NCI-H2081 (cell line): Measurements from ENCODE around the gene APOC3.
"Not testable (repeated sequence)": the region's sequence is repeated elsewhere in the genome, so short reads cannot be mapped to it uniquely, and the experiment has no call there.

Experiments used
- DNase-seq, 2 experiments: peaks; one replicate each; lab custom pipeline; 2025; lab: John Stamatoyannopoulos, UW

APOC3 gene

DNA sequence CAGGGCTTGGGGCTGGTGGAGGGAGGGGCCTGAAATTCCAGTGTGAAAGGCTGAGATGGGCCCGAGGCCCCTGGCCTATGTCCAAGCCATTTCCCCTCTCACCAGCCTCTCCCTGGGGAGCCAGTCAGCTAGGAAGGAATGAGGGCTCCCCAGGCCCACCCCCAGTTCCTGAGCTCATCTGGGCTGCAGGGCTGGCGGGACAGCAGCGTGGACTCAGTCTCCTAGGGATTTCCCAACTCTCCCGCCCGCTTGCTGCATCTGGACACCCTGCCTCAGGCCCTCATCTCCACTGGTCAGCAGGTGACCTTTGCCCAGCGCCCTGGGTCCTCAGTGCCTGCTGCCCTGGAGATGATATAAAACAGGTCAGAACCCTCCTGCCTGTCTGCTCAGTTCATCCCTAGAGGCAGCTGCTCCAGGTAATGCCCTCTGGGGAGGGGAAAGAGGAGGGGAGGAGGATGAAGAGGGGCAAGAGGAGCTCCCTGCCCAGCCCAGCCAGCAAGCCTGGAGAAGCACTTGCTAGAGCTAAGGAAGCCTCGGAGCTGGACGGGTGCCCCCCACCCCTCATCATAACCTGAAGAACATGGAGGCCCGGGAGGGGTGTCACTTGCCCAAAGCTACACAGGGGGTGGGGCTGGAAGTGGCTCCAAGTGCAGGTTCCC lies at the start of gene APOC3:
Gene APOC3 (plus strand): TSS at position 383 of the 659 bp plus-strand sequence. CDS start 676 bp downstream, outside the sequence.
- DNase-seq, result no peak

DNA sequence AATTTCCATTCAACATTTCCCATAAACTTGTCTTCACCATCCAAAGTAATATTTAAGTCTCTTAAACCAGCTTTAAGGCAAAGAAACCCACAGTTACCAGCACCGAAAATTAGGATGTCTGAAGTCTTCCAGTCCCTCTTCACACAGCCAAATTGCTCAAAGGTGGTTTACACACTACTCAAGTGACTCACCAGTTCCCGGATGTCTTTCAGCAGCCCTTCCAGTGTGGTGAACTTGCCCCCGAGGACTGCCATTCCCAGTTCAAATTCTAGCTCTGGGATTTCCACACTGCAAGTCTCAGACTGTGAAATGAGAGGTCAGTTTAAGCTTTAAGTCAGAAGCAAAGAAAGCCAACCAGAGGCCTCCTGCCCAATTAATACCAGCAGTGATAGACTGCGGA lies 47.0 kb upstream of the APOC3 start:
- no peak for DNase-seq

DNA sequence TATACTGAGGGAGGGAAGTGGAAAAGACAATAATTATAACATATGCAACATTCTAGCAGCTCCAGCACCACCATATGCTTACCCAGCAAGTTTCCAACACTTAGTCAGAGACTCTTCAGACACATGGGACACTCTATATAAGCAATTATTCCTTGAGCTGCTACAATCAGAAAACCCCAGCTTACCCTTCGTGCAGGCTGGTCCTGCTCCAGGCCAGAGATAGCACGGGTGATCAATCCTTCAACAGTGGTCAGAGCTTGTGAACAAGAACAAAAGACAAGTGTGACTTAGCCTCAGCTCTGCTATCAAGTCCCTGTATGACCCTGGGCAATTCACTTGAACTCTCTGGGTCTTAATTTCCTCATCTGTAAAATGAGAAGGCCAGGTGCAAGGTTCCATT lies 43.4 kb upstream of the APOC3 start:
- no peak for DNase-seq

- no peak for DNase-seq
Measured at GRCh38 chr11:116786966-116787365, 42.7 kb upstream of the APOC3 start.

- DNase-seq, result no peak
Measured at GRCh38 chr11:116787436-116787785, 42.3 kb upstream of the APOC3 start.

- DNase-seq, result peak; percentile 51 to 73
Measured at GRCh38 chr11:116787786-116788486, 41.8 kb upstream of the APOC3 start, which contains the start of gene ZPR1. Gene ZPR1, minus strand, starts transcription at chr11:116788023. Its CDS starts 33 bp downstream, at chr11:116787990.

- no peak for DNase-seq
Measured at GRCh38 chr11:116788534-116788933, 41.2 kb upstream of the APOC3 start.

- DNase-seq, result no peak
Measured at GRCh38 chr11:116788975-116789374, 40.7 kb upstream of the APOC3 start.

DNA sequence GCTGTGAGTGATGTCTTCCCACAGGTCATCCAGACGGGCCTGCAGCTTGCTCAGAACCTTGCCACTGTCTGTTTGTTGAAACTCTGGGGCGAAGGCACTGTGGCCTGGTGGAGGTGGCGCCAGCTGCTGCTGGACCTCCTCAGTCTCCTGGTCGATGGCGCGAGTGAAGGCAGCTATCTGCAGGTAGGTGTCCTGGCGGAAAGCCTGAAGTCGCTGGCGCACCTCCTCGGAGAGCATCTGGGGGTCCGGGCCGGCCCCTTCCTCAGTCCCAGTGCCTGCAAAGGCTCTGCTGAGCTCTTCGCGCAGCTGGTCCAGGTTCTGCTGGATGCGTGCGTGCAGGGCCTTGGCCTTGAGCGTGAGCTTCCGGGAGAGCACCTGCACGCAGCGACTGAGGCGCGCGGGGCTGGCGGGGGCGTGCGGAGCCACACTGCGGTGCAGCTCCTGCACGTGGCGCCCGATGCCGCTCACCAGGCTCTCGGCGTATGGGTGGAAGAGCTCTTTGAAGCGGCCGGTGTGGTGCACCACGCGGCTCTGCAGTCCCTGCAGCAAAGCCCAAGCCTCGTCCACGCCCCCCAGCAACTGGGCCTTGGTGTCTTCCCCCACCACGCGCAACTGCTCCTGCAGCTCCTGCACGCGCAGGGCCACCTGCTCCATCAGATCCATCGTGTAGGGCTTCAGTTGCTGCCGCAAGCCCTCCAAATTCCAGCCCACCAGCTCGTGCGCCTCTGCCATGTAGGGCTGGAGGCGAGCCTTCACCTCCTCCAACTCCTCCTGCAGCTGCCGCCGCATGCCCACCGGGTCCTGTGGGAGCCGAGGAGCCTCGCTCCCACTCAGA lies 39.3 kb upstream of the APOC3 start:
- no peak for DNase-seq

DNA sequence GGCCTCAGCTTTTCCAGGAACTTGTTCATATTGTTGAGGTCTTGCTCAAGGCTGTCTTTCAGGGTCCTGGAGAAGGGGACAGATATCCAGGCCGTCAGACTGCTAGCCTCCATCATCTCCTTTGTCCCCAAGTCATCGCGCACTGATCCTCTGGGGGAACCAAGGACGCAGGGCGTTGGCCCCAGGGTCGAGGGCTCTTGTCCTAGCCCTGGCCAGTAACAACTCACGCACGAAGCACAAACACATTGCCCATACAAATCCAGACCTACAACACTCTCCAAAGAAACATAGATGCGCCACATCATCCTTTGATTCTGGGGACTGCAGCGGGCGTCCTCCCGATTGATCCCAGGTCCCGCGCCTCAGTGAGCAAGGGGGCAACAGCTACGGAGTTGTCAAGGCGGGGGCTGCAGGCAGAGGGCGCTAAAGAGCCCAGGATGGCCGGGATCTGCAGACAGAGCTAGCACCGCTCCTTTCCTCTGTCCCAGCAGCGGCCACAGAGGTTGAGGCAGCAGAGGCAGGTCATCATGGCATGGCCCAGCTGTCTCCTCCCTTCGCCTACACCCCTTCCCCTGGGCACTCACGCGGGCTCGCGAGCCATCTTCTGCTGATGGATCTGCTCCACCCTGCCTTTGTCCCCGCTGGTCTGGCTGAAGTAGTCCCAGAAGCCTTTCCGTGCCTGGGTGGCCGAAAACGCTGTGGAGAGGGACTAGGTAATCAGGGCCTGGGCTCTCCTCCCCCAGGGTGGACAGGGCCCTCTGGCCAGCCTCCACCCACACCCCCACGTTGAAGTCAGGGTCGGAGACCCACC lies 38.5 kb upstream of the APOC3 start:
- DNase-seq, result peak; percentile 72 to 75

DNA sequence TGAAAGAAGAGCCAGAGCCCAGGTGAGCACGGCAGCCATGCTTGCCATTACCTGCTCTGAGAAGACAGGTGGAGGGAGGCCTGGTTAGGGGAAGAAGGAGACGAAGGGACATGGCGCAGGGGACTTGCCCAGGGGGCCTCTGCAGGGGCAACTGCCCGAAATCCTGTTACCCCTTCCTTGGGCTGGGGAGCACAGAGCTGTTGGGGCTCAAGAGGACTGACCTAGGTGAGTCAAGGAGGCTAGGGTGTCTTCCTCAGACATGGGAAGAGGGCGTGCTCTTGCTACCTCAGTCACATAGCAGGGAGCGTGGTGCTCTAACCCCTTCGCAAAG lies 37.9 kb upstream of the APOC3 start, which contains the start of gene APOA5:
Gene APOA5 (minus strand): TSS at position 67 of the 331 bp plus-strand sequence. CDS start 19 bp downstream, at position 48.
- DNase-seq, result no peak

DNA sequence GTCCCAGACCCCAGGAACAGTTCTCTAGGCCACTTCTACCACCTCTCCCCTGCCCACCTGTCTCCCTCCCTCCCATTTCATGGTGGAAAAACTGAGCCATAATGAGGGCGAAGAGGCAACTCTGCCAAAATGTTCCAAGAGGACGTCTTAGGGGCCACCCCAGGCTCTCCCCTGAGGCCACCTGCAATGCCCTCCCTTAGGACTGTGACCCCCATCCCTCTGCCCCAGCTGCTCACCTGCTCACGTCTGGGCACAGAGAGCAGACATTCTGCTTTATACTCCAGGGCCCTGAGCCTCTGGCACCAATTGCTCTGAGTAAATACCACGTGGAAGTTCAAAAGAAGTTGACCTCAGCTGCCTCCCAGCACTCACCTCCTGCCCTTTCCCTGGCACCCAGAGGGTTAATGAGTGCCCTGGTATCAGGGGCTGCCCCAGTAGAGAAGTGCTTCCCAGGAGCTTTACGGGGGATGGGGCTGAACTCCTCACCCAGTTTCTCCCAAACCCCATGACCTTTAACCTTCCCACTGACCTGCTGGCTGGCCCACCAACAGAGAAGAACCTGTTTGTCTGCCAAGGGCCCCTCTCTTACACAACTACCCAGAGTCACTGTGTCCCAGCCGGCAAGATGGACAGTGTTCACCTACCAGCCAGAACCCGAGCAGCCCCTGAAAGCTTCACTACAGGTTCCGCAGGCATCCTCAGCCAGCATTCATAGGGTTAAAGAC lies 37.4 kb upstream of the APOC3 start:
- DNase-seq, result no peak

GRCh38 chr11:116792869-116793771 lies 36.6 kb upstream of the APOC3 start:
- no peak for DNase-seq

DNA sequence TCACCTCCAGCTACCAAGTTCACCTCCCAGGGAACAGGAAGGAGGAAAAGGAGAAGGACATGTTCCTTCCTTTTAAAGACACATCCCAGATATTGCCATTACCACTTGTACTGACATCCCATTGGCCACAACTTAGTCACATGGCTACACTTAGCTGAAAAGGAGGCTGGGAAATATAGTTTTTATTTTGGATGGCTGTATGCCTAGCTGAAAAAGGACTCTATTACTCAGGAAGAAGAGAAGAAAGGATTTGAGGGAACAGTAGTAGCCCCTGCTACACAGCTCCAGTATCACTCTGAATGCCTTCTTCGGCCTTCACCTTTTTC lies 36.0 kb upstream of the APOC3 start:
- DNase-seq, result no peak

DNA sequence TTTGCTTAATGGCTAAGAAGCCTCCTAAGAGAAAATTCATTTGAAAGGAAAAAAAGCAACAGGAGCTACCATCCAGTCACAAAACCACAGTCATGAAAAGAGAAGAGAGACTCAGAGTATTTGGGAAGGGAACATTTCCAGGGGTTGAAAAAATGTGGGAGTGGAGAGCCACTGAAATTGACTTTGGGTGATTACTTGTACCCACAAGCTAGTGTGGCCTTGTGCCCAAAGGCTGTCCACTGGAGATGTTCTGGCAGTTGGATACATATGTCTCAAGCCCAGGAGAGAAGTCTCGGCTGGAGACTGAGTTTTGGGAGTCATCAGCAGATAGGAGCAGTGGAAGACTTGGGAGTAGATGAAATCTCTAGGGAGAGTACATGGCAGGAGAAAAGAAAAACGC lies 34.9 kb upstream of the APOC3 start:
- no peak for DNase-seq

DNA sequence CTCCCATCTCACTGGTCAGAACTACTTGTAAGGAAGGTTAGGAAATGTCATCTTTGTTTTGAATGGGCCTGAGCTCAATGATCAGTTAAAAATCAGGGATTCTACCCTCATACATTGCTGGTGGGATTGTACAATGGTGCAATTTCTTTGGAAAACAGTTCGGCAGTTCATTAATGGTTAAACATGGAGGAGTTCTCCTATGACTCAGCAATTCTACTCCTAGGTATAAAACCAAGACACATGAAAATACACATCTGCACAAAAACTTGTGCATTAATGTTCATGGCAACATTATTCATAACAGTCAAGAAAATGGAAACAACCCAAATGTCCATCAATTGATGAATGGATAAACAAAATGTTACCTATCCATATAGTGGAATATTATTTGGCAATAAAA lies 33.2 kb upstream of the APOC3 start:
- DNase-seq, result no peak

- no peak for DNase-seq
Measured at GRCh38 chr11:116797816-116798215, 31.9 kb upstream of the APOC3 start.

DNA sequence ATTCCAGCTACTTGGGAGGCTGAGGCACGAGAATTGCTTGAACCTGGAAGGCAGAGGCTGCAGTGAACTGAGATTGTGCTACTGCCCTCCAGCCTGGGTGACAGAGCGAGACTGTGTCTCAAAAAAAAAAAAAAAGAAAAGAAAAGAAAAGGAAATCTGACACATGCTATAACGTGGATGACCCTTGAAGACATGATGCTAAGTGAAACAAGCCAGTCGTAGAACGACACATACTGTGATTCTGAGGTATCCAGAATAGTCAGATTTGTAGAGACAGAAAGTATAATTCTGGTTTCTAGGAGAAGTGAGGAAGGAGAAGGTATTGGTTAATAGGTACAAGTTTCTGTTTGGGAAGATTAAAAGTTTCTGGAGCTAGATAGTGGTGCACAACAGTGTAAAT lies 31.3 kb upstream of the APOC3 start:
- no peak for DNase-seq

DNA sequence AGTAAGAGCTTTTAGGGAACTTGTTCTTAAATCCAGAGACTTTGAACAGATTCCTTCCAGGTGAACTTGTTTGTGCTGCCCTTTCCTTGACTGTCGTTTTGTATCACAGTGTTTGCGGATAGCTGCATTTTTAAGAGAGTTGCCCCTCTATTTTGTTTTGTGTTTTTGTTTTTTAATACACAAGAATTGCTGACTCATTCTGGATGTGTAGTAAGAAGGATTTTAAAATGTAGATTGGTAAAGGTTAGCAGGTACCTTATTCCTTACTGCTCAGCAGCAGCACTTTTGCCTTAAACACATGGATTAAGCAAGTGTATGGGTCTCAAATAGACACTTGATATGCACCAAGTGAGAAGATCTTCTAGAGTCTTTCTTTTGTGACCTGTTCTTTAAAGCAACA lies 29.1 kb upstream of the APOC3 start:
- DNase-seq, result no peak

- not testable (repeated sequence) for DNase-seq
Measured at GRCh38 chr11:116801662-116802061, 28.0 kb upstream of the APOC3 start.
